Activated naive CD8-positive, alpha-beta T cell treated with anti-CD3 and anti-CD28 coated beads, Interleukin-2, amount 10 ng/mL, durations not matched to agents 7 days and 5 days (primary cell): ENCODE data around the gene GCSH. TPM values are rescaled to one million over a fixed set of nuclear protein-coding genes. Genes with fewer than 3 reads are reported as not detected.
A peak's percentile ranks its signal among the peaks of the same experiment; 100 is the strongest.
"Not testable (repeated sequence)": the region's sequence is repeated elsewhere in the genome, so short reads cannot be mapped to it uniquely, and the experiment has no call there.

ENCODE experiments used
- ATAC-seq: fragments of 150-1000 bp; cut with Tn5 transposase; one replicate; pipeline ENCODE4 v1.10.0; 2021; ENCODE audit warnings: low read depth, moderate library complexity
- POLR2A ChIA-PET: fragments of 350-600 bp; sonication (Branson Sonifier 250); formaldehyde crosslinking; loops from one replicate; lab custom pipeline; 2021; ENCODE audit warnings: antibody characterized with exemption; lab: Charles Lee
- DNase-seq: peaks from one replicate; pipeline ENCODE4 v3.0.0; 2021
- H3K27ac Mint-ChIP-seq: one replicate; pipeline ENCODE4 v1.8.0; 2022; ENCODE audit warnings: mild to moderate bottlenecking, mixed read lengths
- H3K27me3 Mint-ChIP-seq: one replicate; pipeline ENCODE4 v1.8.0; 2022; ENCODE audit warnings: mild to moderate bottlenecking, moderate library complexity, mixed read lengths
- H3K36me3 Mint-ChIP-seq: one replicate; pipeline ENCODE4 v1.8.0; 2021; ENCODE audit warnings: mild to moderate bottlenecking, mixed read lengths
- H3K4me1 Mint-ChIP-seq: one replicate; pipeline ENCODE4 v1.8.0; 2021; ENCODE audit warnings: mixed read lengths
- H3K4me3 Mint-ChIP-seq: one replicate; pipeline ENCODE4 v1.8.0; 2022; ENCODE audit warnings: mild to moderate bottlenecking, moderate library complexity, mixed read lengths
- H3K9me3 Mint-ChIP-seq: one replicate; pipeline ENCODE4 v1.8.0; 2021; ENCODE audit warnings: mixed read lengths
- total RNA-seq, 2 experiments: library from RNA; stranded (reverse); gene quantifications; one replicate each; pipeline ENCODE4 v1.2.3, GENCODE V29; 2021

GCSH gene
- total RNA-seq, 2 experiments from 2014 or later: 8.4 to 8.6 TPM

- Mint-ChIP-seq H3K4me3 (no peak overlapping the region), H3K27ac (no peak overlapping the region), H3K4me1 (no peaks in the 10 kb centered on the region), H3K36me3 (no peaks in the 10 kb centered on the region), H3K9me3 (no peaks in the 10 kb centered on the region), H3K27me3 (peaks cover 2% of the 10 kb centered on the region)
- DNase-seq: no peak
- no peak for ATAC-seq
- POLR2A ChIA-PET: no interaction called here
Measured at GRCh38 chr16:81121474-81121990, 25.3 kb upstream of the GCSH start.

- DNase-seq (no peak), ATAC-seq (no peak)
- no peaks in the 10 kb centered on the region for H3K27me3 Mint-ChIP-seq
- no peak overlapping the region for H3K4me3 Mint-ChIP-seq
- POLR2A ChIA-PET: no interaction called here
- H3K4me1 Mint-ChIP-seq: no peaks in the 10 kb centered on the region
- H3K27ac Mint-ChIP-seq: no peak overlapping the region
- no peaks in the 10 kb centered on the region for H3K9me3 Mint-ChIP-seq
- H3K36me3 Mint-ChIP-seq: no peaks in the 10 kb centered on the region
Measured at GRCh38 chr16:81117436-81117835, 21.2 kb upstream of the GCSH start.

GRCh38 chr16:81116285-81116684 is 20.1 kb upstream of the GCSH start:
- H3K4me3 Mint-ChIP-seq: no peak overlapping the region
- no peak for ATAC-seq
- no peak overlapping the region for H3K27ac Mint-ChIP-seq
- POLR2A ChIA-PET: no interaction called here
- H3K4me1 Mint-ChIP-seq: no peaks in the 10 kb centered on the region
- H3K36me3 Mint-ChIP-seq: no peaks in the 10 kb centered on the region
- no peak for DNase-seq
- H3K9me3 Mint-ChIP-seq: no peaks in the 10 kb centered on the region
- H3K27me3 Mint-ChIP-seq: no peaks in the 10 kb centered on the region

- Mint-ChIP-seq H3K4me1 (no peaks in the 10 kb centered on the region), H3K4me3 (no peak overlapping the region), H3K27ac (no peak overlapping the region), H3K27me3 (peaks cover 4% of the 10 kb centered on the region), H3K36me3 (no peaks in the 10 kb centered on the region), H3K9me3 (no peaks in the 10 kb centered on the region)
- POLR2A ChIA-PET: no interaction called here
- ATAC-seq: no peak
- no peak for DNase-seq
Measured at GRCh38 chr16:81112453-81112852, 16.3 kb upstream of the GCSH start.

- H3K27me3 Mint-ChIP-seq, H3K4me3 Mint-ChIP-seq, H3K27ac Mint-ChIP-seq, POLR2A ChIA-PET, H3K4me1 Mint-ChIP-seq, H3K36me3 Mint-ChIP-seq, DNase-seq, H3K9me3 Mint-ChIP-seq, ATAC-seq: not testable (repeated sequence)
Measured at GRCh38 chr16:81109274-81109673, 13.1 kb upstream of the GCSH start.

GRCh38 chr16:81107511-81107910 is 11.3 kb upstream of the GCSH start:
- Mint-ChIP-seq H3K9me3 (no peaks in the 10 kb centered on the region), H3K36me3 (no peaks in the 10 kb centered on the region), H3K27me3 (peaks cover 5% of the 10 kb centered on the region), H3K4me3 (no peak overlapping the region), H3K27ac (no peak overlapping the region), H3K4me1 (no peaks in the 10 kb centered on the region)
- POLR2A ChIA-PET: no interaction called here
- DNase-seq (no peak), ATAC-seq (no peak)

GRCh38 chr16:81106826-81107503 is 10.8 kb upstream of the GCSH start:
- no peak for ATAC-seq
- H3K9me3 Mint-ChIP-seq: no peaks in the 10 kb centered on the region
- no peaks in the 10 kb centered on the region for H3K36me3 Mint-ChIP-seq
- no peak for DNase-seq
- H3K4me1 Mint-ChIP-seq: no peaks in the 10 kb centered on the region
- H3K27me3 Mint-ChIP-seq: peaks cover 5% of the 10 kb centered on the region
- H3K27ac Mint-ChIP-seq: no peak overlapping the region
- POLR2A ChIA-PET: no interaction called here
- H3K4me3 Mint-ChIP-seq: no peak overlapping the region

GRCh38 chr16:81105946-81106345 is 9.8 kb upstream of the GCSH start:
- POLR2A ChIA-PET: no interaction called here
- H3K4me3 Mint-ChIP-seq: no peak overlapping the region
- H3K27ac Mint-ChIP-seq: no peak overlapping the region
- ATAC-seq (no peak), DNase-seq (no peak)
- no peaks in the 10 kb centered on the region for H3K9me3 Mint-ChIP-seq
- H3K4me1 Mint-ChIP-seq: no peaks in the 10 kb centered on the region
- H3K36me3 Mint-ChIP-seq: no peaks in the 10 kb centered on the region
- peaks cover 5% of the 10 kb centered on the region for H3K27me3 Mint-ChIP-seq

- no peaks in the 10 kb centered on the region for H3K4me1 Mint-ChIP-seq
- H3K27me3 Mint-ChIP-seq: peaks cover 2% of the 10 kb centered on the region
- ATAC-seq (no peak), DNase-seq (no peak)
- no peak overlapping the region for H3K27ac Mint-ChIP-seq
- POLR2A ChIA-PET: no interaction called here
- no peak overlapping the region for H3K4me3 Mint-ChIP-seq
- no peaks in the 10 kb centered on the region for H3K36me3 Mint-ChIP-seq
- H3K9me3 Mint-ChIP-seq: no peaks in the 10 kb centered on the region
Measured at GRCh38 chr16:81101702-81102101, 5.5 kb upstream of the GCSH start.

GRCh38 chr16:81099958-81100357 is 3.8 kb upstream of the GCSH start:
- Mint-ChIP-seq H3K9me3 (peaks cover 1% of the 10 kb centered on the region), H3K4me3 (no peak overlapping the region), H3K4me1 (peaks cover 2% of the 10 kb centered on the region), H3K27ac (no peak overlapping the region), H3K27me3 (peaks cover 2% of the 10 kb centered on the region), H3K36me3 (no peaks in the 10 kb centered on the region)
- POLR2A ChIA-PET: no interaction called here
- ATAC-seq (no peak), DNase-seq (no peak)

- DNase-seq (no peak), ATAC-seq (no peak)
- POLR2A ChIA-PET: interaction anchor here (0.8 to 1.2 kb wide), 2 partner anchors 62 to 90 kb away, joined by 3 read pairs; partner anchors contain the start of genes ATMIN, CENPN and CMC2
- Mint-ChIP-seq H3K27me3 (no peaks in the 10 kb centered on the region), H3K27ac (no peak overlapping the region), H3K4me1 (peaks cover 4% of the 10 kb centered on the region), H3K9me3 (peaks cover 1% of the 10 kb centered on the region), H3K36me3 (no peaks in the 10 kb centered on the region), H3K4me3 (no peak overlapping the region)
Measured at GRCh38 chr16:81097230-81097629, 1.0 kb upstream of the GCSH start.

- peaks cover 1% of the 10 kb centered on the region for H3K9me3 Mint-ChIP-seq
- POLR2A ChIA-PET: interaction anchor here (1.2 kb wide), 1 partner anchor 90 kb away, joined by 3 read pairs; the partner anchor contains the start of genes CENPN and CMC2
- DNase-seq: no peak
- peaks cover 4% of the 10 kb centered on the region for H3K4me1 Mint-ChIP-seq
- ATAC-seq: no peak
- peak overlapping the region; percentile 80 for H3K27ac Mint-ChIP-seq
- no peaks in the 10 kb centered on the region for H3K27me3 Mint-ChIP-seq
- H3K36me3 Mint-ChIP-seq: no peaks in the 10 kb centered on the region
- peak overlapping the region; percentile 73 for H3K4me3 Mint-ChIP-seq
Measured at GRCh38 chr16:81096715-81097208, 567 bp upstream of the GCSH start.

- Mint-ChIP-seq H3K4me3 (peak overlapping the region; percentile 76), H3K9me3 (peaks cover 1% of the 10 kb centered on the region), H3K27ac (no peak overlapping the region), H3K4me1 (peaks cover 4% of the 10 kb centered on the region), H3K27me3 (no peaks in the 10 kb centered on the region), H3K36me3 (no peaks in the 10 kb centered on the region)
- DNase-seq: no peak
- ATAC-seq: no peak
- POLR2A ChIA-PET: interaction anchor here (1.0 kb wide), 1 partner anchor 220 kb away, joined by 3 read pairs; no protein-coding TSS in a partner anchor
Measured at GRCh38 chr16:81095653-81095952, 592 bp downstream of the GCSH start.

- Mint-ChIP-seq H3K4me3 (peak overlapping the region; percentile 76), H3K4me1 (peaks cover 4% of the 10 kb centered on the region), H3K27me3 (no peaks in the 10 kb centered on the region), H3K27ac (no peak overlapping the region), H3K9me3 (peaks cover 1% of the 10 kb centered on the region), H3K36me3 (no peaks in the 10 kb centered on the region)
- no peak for ATAC-seq
- POLR2A ChIA-PET: interaction anchor here (0.7 to 1.0 kb wide), 2 partner anchors 52 to 220 kb away, joined by 3 read pairs; no protein-coding TSS in a partner anchor
- no peak for DNase-seq
Measured at GRCh38 chr16:81094771-81095251, 1.4 kb downstream of the GCSH start.
